Nephron (organoid): ENCODE results near the gene SLC7A8.

ENCODE experiments used
- H3K27ac Mint-ChIP-seq, 3 experiments: 2 replicates each; pipeline ENCODE4 v1.8.0; 2020; ENCODE audit warnings: mixed read lengths in 3 of 3, mild to moderate bottlenecking in 2 of 3, moderate library complexity in 1 of 3
- H3K27me3 Mint-ChIP-seq: 2 replicates; pipeline ENCODE4 v1.8.0; 2021; ENCODE audit warnings: low read depth, mild to moderate bottlenecking, moderate library complexity, mixed read lengths
- H3K36me3 Mint-ChIP-seq: 2 replicates; pipeline ENCODE4 v1.8.0; 2020; ENCODE audit warnings: low read depth, mixed read lengths
- H3K4me1 Mint-ChIP-seq: 2 replicates; pipeline ENCODE4 v1.8.0; 2020; ENCODE audit warnings: mixed read lengths
- H3K4me3 Mint-ChIP-seq, 3 experiments: 2 replicates each; pipeline ENCODE4 v1.8.0; 2020; ENCODE audit warnings: mild to moderate bottlenecking in 3 of 3, mixed read lengths in 3 of 3, moderate library complexity in 2 of 3
- H3K9me3 Mint-ChIP-seq: 2 replicates; pipeline ENCODE4 v1.8.0; 2020; ENCODE audit warnings: mixed read lengths
- TF ChIP-seq, protein P1 (sequence below), 3 experiments: fragments of 200-600 bp; sonication (generic); IDR thresholded peaks; one replicate each; pipeline ENCODE4 v1.5.0; 2021; ENCODE audit warnings: antibody characterized with exemption in 3 of 3; ENCODE audit not compliant: unreplicated experiment in 3 of 3

Gene SLC7A8

DNA sequence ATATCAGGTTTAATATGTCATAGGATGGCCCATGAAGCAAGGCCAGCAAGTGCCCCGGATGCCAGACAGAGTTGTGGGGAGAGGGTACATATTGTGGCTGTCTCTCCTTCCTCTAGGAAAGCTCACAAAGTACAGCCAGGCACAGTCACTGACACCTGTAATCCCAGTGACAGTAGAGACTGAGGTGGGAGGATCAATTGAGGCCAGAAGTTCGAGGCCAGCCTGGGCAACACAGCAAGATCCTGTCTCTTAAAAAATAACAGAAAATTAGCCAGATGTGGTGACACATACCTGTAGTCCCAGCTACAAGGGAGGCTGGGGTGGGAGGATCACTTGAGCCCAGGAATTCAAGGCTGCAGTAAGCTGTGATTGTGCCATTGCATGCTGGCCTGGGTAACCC, 32.1 kb downstream of the SLC7A8 start:
- peaks cover 40% of the 10 kb centered on the region for H3K36me3 Mint-ChIP-seq
- H3K9me3 Mint-ChIP-seq = peaks cover 3% of the 10 kb centered on the region
- TF ChIP-seq, protein P1, sequence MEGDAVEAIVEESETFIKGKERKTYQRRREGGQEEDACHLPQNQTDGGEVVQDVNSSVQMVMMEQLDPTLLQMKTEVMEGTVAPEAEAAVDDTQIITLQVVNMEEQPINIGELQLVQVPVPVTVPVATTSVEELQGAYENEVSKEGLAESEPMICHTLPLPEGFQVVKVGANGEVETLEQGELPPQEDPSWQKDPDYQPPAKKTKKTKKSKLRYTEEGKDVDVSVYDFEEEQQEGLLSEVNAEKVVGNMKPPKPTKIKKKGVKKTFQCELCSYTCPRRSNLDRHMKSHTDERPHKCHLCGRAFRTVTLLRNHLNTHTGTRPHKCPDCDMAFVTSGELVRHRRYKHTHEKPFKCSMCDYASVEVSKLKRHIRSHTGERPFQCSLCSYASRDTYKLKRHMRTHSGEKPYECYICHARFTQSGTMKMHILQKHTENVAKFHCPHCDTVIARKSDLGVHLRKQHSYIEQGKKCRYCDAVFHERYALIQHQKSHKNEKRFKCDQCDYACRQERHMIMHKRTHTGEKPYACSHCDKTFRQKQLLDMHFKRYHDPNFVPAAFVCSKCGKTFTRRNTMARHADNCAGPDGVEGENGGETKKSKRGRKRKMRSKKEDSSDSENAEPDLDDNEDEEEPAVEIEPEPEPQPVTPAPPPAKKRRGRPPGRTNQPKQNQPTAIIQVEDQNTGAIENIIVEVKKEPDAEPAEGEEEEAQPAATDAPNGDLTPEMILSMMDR (IDR thresholded peaks at IDR 0.05; ENCODE audit: unreplicated experiment in 3 of 3) = no peak
- H3K4me1 Mint-ChIP-seq = peaks cover 34% of the 10 kb centered on the region
- no peaks in the 10 kb centered on the region for H3K27me3 Mint-ChIP-seq
- H3K4me3 Mint-ChIP-seq = no peak overlapping the region
- peak overlapping the region in 1 of 3 experiments; percentile 42 for H3K27ac Mint-ChIP-seq

GRCh38 chr14:23149745-23150144, 33.7 kb downstream of the SLC7A8 start:
- Mint-ChIP-seq H3K4me1 (peaks cover 23% of the 10 kb centered on the region), H3K27me3 (no peaks in the 10 kb centered on the region), H3K27ac (peak overlapping the region in 1 of 3 experiments; percentile 44), H3K9me3 (peaks cover 3% of the 10 kb centered on the region), H3K36me3 (peaks cover 45% of the 10 kb centered on the region), H3K4me3 (no peak overlapping the region)
- TF ChIP-seq, protein P1 (IDR thresholded peaks at IDR 0.05; ENCODE audit: unreplicated experiment in 3 of 3) = no peak

DNA sequence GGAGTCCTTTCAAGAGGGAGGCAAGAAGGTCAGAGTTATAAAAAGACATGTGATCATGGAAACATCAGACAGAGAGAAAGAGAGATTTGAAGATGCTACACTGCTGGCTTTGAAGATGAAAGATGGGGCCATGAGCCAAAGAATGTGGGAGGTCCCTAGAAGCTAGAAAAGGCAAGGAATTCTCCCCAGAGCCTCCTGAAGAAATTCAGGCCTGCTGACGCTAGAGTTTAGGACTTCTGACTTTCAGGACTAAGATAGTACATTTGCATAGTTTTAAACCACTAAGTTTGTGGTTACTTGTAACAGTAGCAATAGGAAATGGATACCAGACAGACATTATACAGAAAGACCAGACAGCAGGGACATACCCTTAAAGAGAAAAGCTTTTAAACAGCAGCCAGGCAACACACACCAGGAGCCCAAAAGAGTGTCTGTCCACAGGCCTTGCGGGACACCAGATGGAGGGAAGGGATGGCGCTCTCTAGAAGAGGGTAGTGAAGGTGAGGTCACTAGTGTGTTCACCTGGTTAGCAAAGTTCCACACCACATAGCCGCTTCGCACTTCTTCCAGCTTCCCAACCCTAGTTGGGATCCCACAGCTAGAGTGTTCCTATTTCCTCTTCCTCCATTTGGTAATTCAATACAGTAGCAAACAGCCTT, 34.7 kb downstream of the SLC7A8 start:
- H3K36me3 Mint-ChIP-seq = peaks cover 52% of the 10 kb centered on the region
- H3K27me3 Mint-ChIP-seq = no peaks in the 10 kb centered on the region
- TF ChIP-seq, protein P1 (IDR thresholded peaks at IDR 0.05; ENCODE audit: unreplicated experiment in 3 of 3) = no peak
- H3K27ac Mint-ChIP-seq = peak overlapping the region in 2 of 3 experiments; percentile 9 to 48
- H3K9me3 Mint-ChIP-seq = peaks cover 3% of the 10 kb centered on the region
- no peak overlapping the region for H3K4me3 Mint-ChIP-seq
- H3K4me1 Mint-ChIP-seq = peaks cover 12% of the 10 kb centered on the region

DNA sequence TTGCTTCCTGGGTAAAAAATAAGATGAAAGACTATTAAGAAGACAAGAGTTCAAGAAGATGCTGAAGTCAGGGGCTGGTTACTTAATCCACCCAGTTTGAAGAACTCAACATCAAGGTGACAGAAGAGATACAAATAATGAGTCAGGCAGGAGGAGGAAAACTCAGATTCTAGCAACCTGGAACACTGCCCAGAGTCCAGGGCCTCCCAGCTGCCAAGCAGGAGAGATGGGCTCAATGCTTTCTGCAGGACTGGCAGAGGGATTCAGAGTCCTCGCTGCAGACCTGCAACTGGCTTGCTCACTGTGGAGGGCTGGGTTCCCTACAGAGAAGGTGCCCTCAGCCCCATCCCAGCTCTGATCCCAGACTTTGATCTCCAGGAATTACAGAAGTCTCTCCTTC, 35.8 kb downstream of the SLC7A8 start:
- Mint-ChIP-seq H3K27ac (peak overlapping the region in 1 of 3 experiments; percentile 21), H3K4me3 (no peak overlapping the region), H3K36me3 (peaks cover 53% of the 10 kb centered on the region), H3K4me1 (peaks cover 5% of the 10 kb centered on the region), H3K27me3 (no peaks in the 10 kb centered on the region), H3K9me3 (peaks cover 3% of the 10 kb centered on the region)
- TF ChIP-seq, protein P1 (IDR thresholded peaks at IDR 0.05; ENCODE audit: unreplicated experiment in 3 of 3) = no peak

GRCh38 chr14:23146980-23147379, 36.5 kb downstream of the SLC7A8 start:
- peaks cover 3% of the 10 kb centered on the region for H3K9me3 Mint-ChIP-seq
- no peak overlapping the region for H3K4me3 Mint-ChIP-seq
- H3K36me3 Mint-ChIP-seq = peaks cover 60% of the 10 kb centered on the region
- TF ChIP-seq, protein P1 (IDR thresholded peaks at IDR 0.05; ENCODE audit: unreplicated experiment in 3 of 3) = no peak
- H3K27me3 Mint-ChIP-seq = no peaks in the 10 kb centered on the region
- peaks cover 5% of the 10 kb centered on the region for H3K4me1 Mint-ChIP-seq
- H3K27ac Mint-ChIP-seq = no peak overlapping the region

DNA sequence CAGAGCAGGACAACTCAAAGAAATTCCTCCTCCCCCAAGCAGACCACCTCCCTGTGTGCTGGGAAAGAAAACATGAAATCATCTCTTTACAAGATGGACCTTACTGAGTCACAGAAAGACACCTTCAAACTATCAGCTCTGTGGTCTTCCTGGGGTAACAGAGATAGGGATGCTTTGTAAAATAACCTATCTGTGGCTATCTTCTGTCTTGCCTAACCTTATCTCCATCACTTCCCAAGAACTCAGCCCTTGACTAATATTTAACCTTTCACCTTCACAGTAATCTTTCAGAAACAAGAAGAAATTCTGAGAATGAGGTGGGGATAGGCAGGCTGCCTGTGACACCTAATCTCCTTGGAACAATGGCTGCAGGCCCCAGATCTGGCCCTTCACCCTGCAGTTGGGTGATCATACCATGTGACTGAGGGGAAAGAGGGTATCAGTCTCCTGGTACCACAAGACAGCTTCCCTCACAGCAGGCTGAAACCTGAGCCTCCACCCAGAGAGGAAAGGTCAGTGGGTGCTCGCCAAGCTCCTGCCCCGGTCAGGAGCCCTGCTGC, 37.0 kb downstream of the SLC7A8 start:
- Mint-ChIP-seq H3K9me3 (peaks cover 3% of the 10 kb centered on the region), H3K27ac (no peak overlapping the region), H3K27me3 (no peaks in the 10 kb centered on the region)

More for the DNA sequence above, 37.0 kb downstream of the SLC7A8 start:
- Mint-ChIP-seq H3K36me3 (peaks cover 65% of the 10 kb centered on the region), H3K4me3 (no peak overlapping the region), H3K4me1 (peaks cover 5% of the 10 kb centered on the region)
- TF ChIP-seq, protein P1 (IDR thresholded peaks at IDR 0.05; ENCODE audit: unreplicated experiment in 3 of 3) = no peak
